H9 (cell line): ENCODE measurements around the gene LILRB3. TPM values are rescaled to one million over a fixed set of nuclear protein-coding genes. Genes with fewer than 3 reads are reported as not detected.
A peak's percentile ranks its signal among the peaks of the same experiment; 100 is the strongest.

ENCODE experiments used
- DNase-seq: peaks from one replicate; pipeline ENCODE4 v3.0.0-alpha.2; 2017
- H2AFZ ChIP-seq: one replicate; pipeline ENCODE4 v1.6.1; 2013; ENCODE audit warnings: mild to moderate bottlenecking, low read length, control low read depth, moderate library complexity
- H2AK5ac ChIP-seq: 2 replicates; pipeline ENCODE4 v1.6.1; 2013; ENCODE audit warnings: low read length, control low read depth, mixed read lengths; ENCODE audit not compliant: insufficient read length
- H2BK120ac ChIP-seq: one replicate; pipeline ENCODE4 v1.6.1; 2013; ENCODE audit warnings: low read depth, mild to moderate bottlenecking, low read length, control low read depth, inconsistent platforms; ENCODE audit not compliant: poor library complexity, severe bottlenecking
- H2BK12ac ChIP-seq: 2 replicates; pipeline ENCODE4 v1.6.1; 2013; ENCODE audit warnings: low read length, control low read depth, mixed read lengths, low read depth; ENCODE audit not compliant: insufficient read length
- H2BK15ac ChIP-seq: 2 replicates; pipeline ENCODE4 v1.6.1; 2013; ENCODE audit warnings: low read depth, low read length, control low read depth
- H2BK20ac ChIP-seq: one replicate; pipeline ENCODE4 v1.6.1; 2013; ENCODE audit warnings: low read depth, mild to moderate bottlenecking, low read length, control low read depth, inconsistent platforms; ENCODE audit not compliant: poor library complexity, severe bottlenecking
- H2BK5ac ChIP-seq: 2 replicates; pipeline ENCODE4 v1.6.1; 2013; ENCODE audit warnings: low read length, control low read depth, mixed read lengths; ENCODE audit not compliant: insufficient read length
- H3K14ac ChIP-seq: 2 replicates; pipeline ENCODE4 v1.6.1; 2013; ENCODE audit warnings: low read length, control low read depth; ENCODE audit not compliant: insufficient read depth
- H3K18ac ChIP-seq: 2 replicates; pipeline ENCODE4 v1.6.1; 2013; ENCODE audit warnings: low read depth, mild to moderate bottlenecking, mixed read lengths, low read length, control low read depth; ENCODE audit not compliant: insufficient read length
- H3K23ac ChIP-seq: 2 replicates; pipeline ENCODE4 v1.6.1; 2013; ENCODE audit warnings: low read length, control low read depth, mixed read lengths, low read depth; ENCODE audit not compliant: insufficient read length
- H3K23me2 ChIP-seq: 2 replicates; pipeline ENCODE4 v1.6.1; 2013; ENCODE audit warnings: low read depth, mild to moderate bottlenecking, mixed read lengths, low read length, control low read depth; ENCODE audit not compliant: insufficient read length, poor library complexity, severe bottlenecking
- H3K27ac ChIP-seq: 2 replicates; pipeline ENCODE4 v1.5.1; 2013; ENCODE audit warnings: low read length, control low read depth, mixed read lengths, low read depth; ENCODE audit not compliant: insufficient read length
- H3K27me3 ChIP-seq: 2 replicates; pipeline ENCODE4 v1.6.1; 2013; ENCODE audit warnings: low read length, control low read depth, inconsistent platforms; ENCODE audit not compliant: insufficient read depth
- H3K4ac ChIP-seq: 2 replicates; pipeline ENCODE4 v1.6.1; 2013; ENCODE audit warnings: low read depth, mild to moderate bottlenecking, control low read depth, inconsistent platforms, low read length, moderate library complexity
- H3K4me1 ChIP-seq: 2 replicates; pipeline ENCODE4 v1.6.1; 2013; ENCODE audit warnings: low read length, control low read depth, inconsistent platforms; ENCODE audit not compliant: insufficient read depth
- H3K4me2 ChIP-seq: 2 replicates; pipeline ENCODE4 v1.6.1; 2013; ENCODE audit warnings: low read length, control low read depth, mixed read lengths; ENCODE audit not compliant: insufficient read length, insufficient read depth
- H3K56ac ChIP-seq: 2 replicates; pipeline ENCODE4 v1.6.1; 2013; ENCODE audit warnings: low read depth, mild to moderate bottlenecking, mixed read lengths, low read length, control low read depth; ENCODE audit not compliant: insufficient read length
- H3K79me1 ChIP-seq: 2 replicates; pipeline ENCODE4 v1.6.1; 2013; ENCODE audit warnings: low read depth, mild to moderate bottlenecking, moderate library complexity, low read length, control low read depth, inconsistent platforms; ENCODE audit not compliant: insufficient read depth, poor library complexity, severe bottlenecking
- H3K79me2 ChIP-seq: 2 replicates; pipeline ENCODE4 v1.6.1; 2013; ENCODE audit warnings: low read length, control low read depth, inconsistent platforms; ENCODE audit not compliant: insufficient read depth
- H3K9ac ChIP-seq: 2 replicates; pipeline ENCODE4 v1.6.1; 2013; ENCODE audit warnings: low read length, control low read depth, mixed read lengths; ENCODE audit not compliant: insufficient read length; ENCODE audit errors: extremely low read depth
- H3K9me3 ChIP-seq: one replicate; pipeline ENCODE4 v1.6.1; 2013; ENCODE audit warnings: low read depth, low read length, inconsistent platforms; ENCODE audit not compliant: control insufficient read depth
- H3T11ph ChIP-seq: one replicate; pipeline ENCODE4 v1.6.1; 2013; ENCODE audit warnings: mild to moderate bottlenecking, low read length, control low read depth, inconsistent platforms
- H4K20me1 ChIP-seq: one replicate; pipeline ENCODE4 v1.6.1; 2013; ENCODE audit not compliant: control insufficient read depth, insufficient read length, insufficient read depth
- H4K5ac ChIP-seq: 2 replicates; pipeline ENCODE4 v1.6.1; 2013; ENCODE audit warnings: low read depth, mild to moderate bottlenecking, mixed read lengths, low read length, control low read depth; ENCODE audit not compliant: insufficient read length
- H4K8ac ChIP-seq: replicated peaks from 2 replicates; pipeline ENCODE4 v1.6.1; 2013; ENCODE audit warnings: low read length, control low read depth, mixed read lengths, low read depth; ENCODE audit not compliant: insufficient read length
- H4K91ac ChIP-seq: 2 replicates; pipeline ENCODE4 v1.6.1; 2013; ENCODE audit warnings: low read depth, mild to moderate bottlenecking, moderate library complexity, mixed read lengths, low read length, control low read depth; ENCODE audit not compliant: insufficient read length
- H3K27ac Mint-ChIP-seq, 3 experiments: 2 replicates in 2 of 3; 3 replicates in 1 of 3; pipeline ENCODE4 v1.8.0; 2020 to 2021; ENCODE audit warnings: mixed read lengths in 3 of 3, mild to moderate bottlenecking in 1 of 3, moderate library complexity in 1 of 3
- H3K27me3 Mint-ChIP-seq: 2 replicates; pipeline ENCODE4 v1.8.0; 2021; ENCODE audit warnings: low read depth, mild to moderate bottlenecking, moderate library complexity, mixed read lengths
- H3K36me3 Mint-ChIP-seq, 3 experiments: 2 replicates in 2 of 3; 3 replicates in 1 of 3; pipeline ENCODE4 v1.8.0; 2020 to 2021; ENCODE audit warnings: low read depth in 3 of 3, mixed read lengths in 3 of 3; ENCODE audit not compliant: insufficient read depth in 1 of 3
- H3K4me1 Mint-ChIP-seq, 2 experiments: 2 replicates each; pipeline ENCODE4 v1.8.0; 2020; ENCODE audit warnings: mixed read lengths in 2 of 2
- H3K4me3 Mint-ChIP-seq, 2 experiments: 2 replicates in 1 of 2; 3 replicates in 1 of 2; pipeline ENCODE4 v1.8.0; 2020 to 2021; ENCODE audit warnings: mild to moderate bottlenecking in 2 of 2, mixed read lengths in 2 of 2, moderate library complexity in 1 of 2
- H3K9me3 Mint-ChIP-seq, 2 experiments: 2 replicates in 1 of 2; 3 replicates in 1 of 2; pipeline ENCODE4 v1.8.0; 2020; ENCODE audit warnings: mild to moderate bottlenecking in 2 of 2, mixed read lengths in 2 of 2, moderate library complexity in 1 of 2
- WGBS: extraction: QIAGEN DNeasy Blood & Tissue Kit; methylation state at CpG from one replicate; pipeline ENCODE4 v1.1.7; 2013; ENCODE audit warnings: missing lambda C conversion rate, low lambda C conversion rate, mixed read lengths; ENCODE audit not compliant: insufficient read length; ENCODE audit errors: extremely low coverage; 5-methylcytosine and 5-hydroxymethylcytosine counted together
- total RNA-seq: library from RNA; stranded (reverse); gene quantifications from 2 replicates; pipeline ENCODE4 v1.2.1, GENCODE V29; 2021
- TF ChIP-seq, protein P1 (sequence below): fragments of 200-600 bp; sonication (generic); conservative IDR thresholded peaks from 3 replicates; pipeline ENCODE4 v1.8.0; 2021; ENCODE audit warnings: antibody characterized with exemption, mild to moderate bottlenecking

The LILRB3 gene
- total RNA-seq, 1 experiment from 2014 or later = not detected

DNA sequence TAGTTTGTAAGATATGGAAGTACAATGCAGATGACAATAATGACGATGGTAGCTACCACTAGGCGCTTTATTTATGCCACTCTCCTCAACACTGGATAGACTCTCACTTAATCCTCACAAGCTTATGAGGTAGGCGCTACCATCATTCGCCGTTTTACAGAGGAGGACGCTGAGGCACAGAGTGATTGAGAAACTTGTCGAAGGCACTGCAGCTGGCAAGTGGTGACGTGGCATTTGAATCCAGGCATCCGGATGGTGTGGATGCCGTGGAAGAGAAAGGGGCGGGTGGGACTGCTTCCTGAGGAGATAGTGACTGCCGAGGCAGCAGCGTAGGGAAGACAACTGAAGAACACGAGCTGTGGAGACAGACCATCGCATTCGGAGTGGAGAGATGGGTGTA lies 23.4 kb downstream of the LILRB3 start:
- H2BK20ac ChIP-seq = no peak overlapping the region
- H3K23me2 ChIP-seq = peaks cover 7% of the 10 kb centered on the region
- H4K20me1 ChIP-seq = no peaks in the 10 kb centered on the region
- Mint-ChIP-seq H3K27ac (peak overlapping the region; percentile 56 to 89 (median 82); a peak in 6 of 7 replicates), H3K36me3 (peaks cover 47 to 59% (median 56%) of the 10 kb centered on the region in 3 experiments), H3K9me3 (no peaks in the 10 kb centered on the region), H3K4me1 (peaks cover 27 to 37% of the 10 kb centered on the region in 2 experiments), H3K27me3 (no peaks in the 10 kb centered on the region; the same call in 1 of the 2 replicates), H3K4me3 (peak overlapping the region; percentile 46 to 98)
- no peak overlapping the region for H2BK120ac ChIP-seq
- H3K9ac ChIP-seq = no peak overlapping the region
- no peak overlapping the region for H3K56ac ChIP-seq
- H2BK5ac ChIP-seq = no peak overlapping the region
- H3K27ac ChIP-seq = no peak overlapping the region
- H2BK12ac ChIP-seq = no peak overlapping the region
- H3K27me3 ChIP-seq = no peaks in the 10 kb centered on the region
- peaks cover 3% of the 10 kb centered on the region for H3K4me1 ChIP-seq
- H3T11ph ChIP-seq = no peak overlapping the region
- H3K9me3 ChIP-seq = no peaks in the 10 kb centered on the region
- no peak overlapping the region for H4K5ac ChIP-seq
- TF ChIP-seq, protein P1, sequence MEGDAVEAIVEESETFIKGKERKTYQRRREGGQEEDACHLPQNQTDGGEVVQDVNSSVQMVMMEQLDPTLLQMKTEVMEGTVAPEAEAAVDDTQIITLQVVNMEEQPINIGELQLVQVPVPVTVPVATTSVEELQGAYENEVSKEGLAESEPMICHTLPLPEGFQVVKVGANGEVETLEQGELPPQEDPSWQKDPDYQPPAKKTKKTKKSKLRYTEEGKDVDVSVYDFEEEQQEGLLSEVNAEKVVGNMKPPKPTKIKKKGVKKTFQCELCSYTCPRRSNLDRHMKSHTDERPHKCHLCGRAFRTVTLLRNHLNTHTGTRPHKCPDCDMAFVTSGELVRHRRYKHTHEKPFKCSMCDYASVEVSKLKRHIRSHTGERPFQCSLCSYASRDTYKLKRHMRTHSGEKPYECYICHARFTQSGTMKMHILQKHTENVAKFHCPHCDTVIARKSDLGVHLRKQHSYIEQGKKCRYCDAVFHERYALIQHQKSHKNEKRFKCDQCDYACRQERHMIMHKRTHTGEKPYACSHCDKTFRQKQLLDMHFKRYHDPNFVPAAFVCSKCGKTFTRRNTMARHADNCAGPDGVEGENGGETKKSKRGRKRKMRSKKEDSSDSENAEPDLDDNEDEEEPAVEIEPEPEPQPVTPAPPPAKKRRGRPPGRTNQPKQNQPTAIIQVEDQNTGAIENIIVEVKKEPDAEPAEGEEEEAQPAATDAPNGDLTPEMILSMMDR = no peak
- H3K23ac ChIP-seq = no peak overlapping the region
- no peak overlapping the region for H3K14ac ChIP-seq
- H2AK5ac ChIP-seq = no peak overlapping the region
- H3K79me2 ChIP-seq = peaks cover 34% of the 10 kb centered on the region
- H3K4me2 ChIP-seq = no peak overlapping the region
- no peak overlapping the region for H3K4ac ChIP-seq
- H3K79me1 ChIP-seq = peaks cover 6% of the 10 kb centered on the region
- no CpG with 5 or more reads among the region's 16 CpGs for WGBS
- no peak overlapping the region for H2BK15ac ChIP-seq
- no peak overlapping the region for H4K8ac ChIP-seq
- H4K91ac ChIP-seq = no peak overlapping the region
- H3K18ac ChIP-seq = no peak overlapping the region
- H2AFZ ChIP-seq = no peak overlapping the region
- no peak for DNase-seq
